HEK293 (cell line): ENCODE data around the gene CACNA2D3.

Source experiments
- CTCF ChIA-PET: fragments of 350-600 bp; formaldehyde crosslinking; extraction: SDS; loops from one replicate; lab custom pipeline; 2021; ENCODE audit warnings: antibody characterized with exemption; lab: Yijun Ruan, JAX
- POLR2A ChIA-PET: fragments of 300-600 bp; formaldehyde crosslinking; extraction: SDS; loops from one replicate; lab custom pipeline; 2020; ENCODE audit warnings: antibody characterized with exemption, inconsistent platforms; lab: Yijun Ruan, JAX
- H3K27ac ChIP-seq: fragments of 200-500 bp; sonication (Bioruptor generic); 2 replicates; pipeline ENCODE4 v1.5.1; 2014; ENCODE audit warnings: low read depth, low read length, control low read depth, inconsistent platforms; ENCODE audit errors: extremely low read depth
- H3K36me3 ChIP-seq, 2 experiments: fragments of 200-500 bp in 1 of 2; sonication (Bioruptor generic) in 1 of 2; 1 replicate in 1 of 2; 2 replicates in 1 of 2; pipeline ENCODE4 v1.5.1; 2014 to 2017; ENCODE audit warnings: inconsistent platforms in 2 of 2, low read length in 2 of 2; ENCODE audit not compliant: control insufficient read depth in 2 of 2, insufficient read depth in 1 of 2
- H3K4me1 ChIP-seq: fragments of 200-500 bp; sonication (Bioruptor generic); 2 replicates; pipeline ENCODE4 v1.5.1; 2014; ENCODE audit warnings: mild to moderate bottlenecking, low read length, inconsistent platforms; ENCODE audit not compliant: control insufficient read depth, insufficient read depth
- H3K4me3 ChIP-seq: 2 replicates; pipeline ENCODE4 v1.5.1; 2011; ENCODE audit warnings: low read depth, mild to moderate bottlenecking, control low read depth, low read length, moderate library complexity
- H3K9me3 ChIP-seq: fragments of 200-500 bp; sonication (Bioruptor generic); 2 replicates; pipeline ENCODE4 v1.5.1; 2014; ENCODE audit warnings: low read depth, low read length, inconsistent platforms; ENCODE audit not compliant: control insufficient read depth, insufficient read depth
- BCL11A ChIP-seq: fragments of 450-650 bp; formaldehyde crosslinking; IDR thresholded peaks from 2 replicates; pipeline ENCODE4 v1.5.1; 2016; ENCODE audit warnings: low read depth, missing biosample characterization, missing genetic modification characterization
- FEZF1 ChIP-seq: fragments of 450-650 bp; formaldehyde crosslinking; IDR thresholded peaks from 2 replicates; pipeline ENCODE4 v1.5.1; 2016; ENCODE audit warnings: missing biosample characterization, missing genetic modification characterization
- HOXA7 ChIP-seq: sonication (generic); formaldehyde crosslinking; IDR thresholded peaks from 2 replicates; pipeline ENCODE4 v1.8.1; 2022; ENCODE audit warnings: missing genetic modification reagents, borderline replicate concordance
- KLF10 ChIP-seq: fragments of 450-650 bp; IDR thresholded peaks from 2 replicates; pipeline ENCODE4 v1.5.1; 2018; ENCODE audit warnings: missing biosample characterization, mild to moderate bottlenecking, missing genetic modification characterization
- OSR2 ChIP-seq: fragments of 450-650 bp; formaldehyde crosslinking; IDR thresholded peaks from 2 replicates; pipeline ENCODE4 v1.5.1; 2016; ENCODE audit warnings: missing biosample characterization, missing genetic modification characterization
- OVOL3 ChIP-seq: fragments of 450-650 bp; formaldehyde crosslinking; IDR thresholded peaks from 2 replicates; pipeline ENCODE4 v1.5.1; 2016; ENCODE audit warnings: missing biosample characterization, missing genetic modification characterization
- PATZ1 ChIP-seq: fragments of 450-650 bp; formaldehyde crosslinking; IDR thresholded peaks from 2 replicates; pipeline ENCODE4 v1.5.1; 2016; ENCODE audit warnings: missing biosample characterization, missing genetic modification characterization
- PBX3 ChIP-seq: sonication (generic); formaldehyde crosslinking; IDR thresholded peaks from 2 replicates; pipeline ENCODE4 v1.8.1; 2022; ENCODE audit warnings: mild to moderate bottlenecking, moderate library complexity, missing genetic modification reagents
- RBAK ChIP-seq: fragments of 450-650 bp; formaldehyde crosslinking; IDR thresholded peaks from 2 replicates; pipeline ENCODE4 v1.5.1; 2016; ENCODE audit warnings: missing biosample characterization, missing genetic modification characterization
- SP3 ChIP-seq: fragments of 450-650 bp; formaldehyde crosslinking; IDR thresholded peaks from 2 replicates; pipeline ENCODE4 v1.5.1; 2016; ENCODE audit warnings: missing biosample characterization, missing genetic modification characterization
- ZBTB7A ChIP-seq: fragments of 450-650 bp; formaldehyde crosslinking; IDR thresholded peaks from 2 replicates; pipeline ENCODE4 v1.5.1; 2016; ENCODE audit warnings: low read depth, missing biosample characterization, missing genetic modification characterization
- ZNF10 ChIP-seq: fragments of 450-650 bp; formaldehyde crosslinking; IDR thresholded peaks from 2 replicates; pipeline ENCODE4 v1.5.1; 2017; ENCODE audit warnings: missing biosample characterization, missing genetic modification characterization
- ZNF18 ChIP-seq: fragments of 450-650 bp; formaldehyde crosslinking; IDR thresholded peaks from 2 replicates; pipeline ENCODE4 v1.5.1; 2016; ENCODE audit warnings: missing biosample characterization, missing genetic modification characterization
- ZNF24 ChIP-seq: fragments of 450-650 bp; formaldehyde crosslinking; IDR thresholded peaks from 2 replicates; pipeline ENCODE4 v1.5.1; 2016; ENCODE audit warnings: missing biosample characterization, missing genetic modification characterization
- ZNF335 ChIP-seq: fragments of 450-650 bp; formaldehyde crosslinking; conservative IDR thresholded peaks from 2 replicates; pipeline ENCODE4 v1.5.1; 2016; ENCODE audit warnings: missing biosample characterization, missing genetic modification characterization
- ZNF341 ChIP-seq: fragments of 450-650 bp; formaldehyde crosslinking; IDR thresholded peaks from 2 replicates; pipeline ENCODE4; 2016; ENCODE audit warnings: low read depth, missing biosample characterization, missing genetic modification characterization
- ZNF394 ChIP-seq: fragments of 450-650 bp; formaldehyde crosslinking; IDR thresholded peaks from 2 replicates; pipeline ENCODE4 v1.5.1; 2016; ENCODE audit warnings: missing biosample characterization, missing genetic modification characterization, mild to moderate bottlenecking, moderate library complexity, borderline replicate concordance
- ZNF692 ChIP-seq: fragments of 450-650 bp; formaldehyde crosslinking; IDR thresholded peaks from 2 replicates; pipeline ENCODE4 v1.5.1; 2016; ENCODE audit warnings: missing biosample characterization, missing genetic modification characterization
- ZNF707 ChIP-seq: fragments of 450-650 bp; formaldehyde crosslinking; IDR thresholded peaks from 2 replicates; pipeline ENCODE4 v1.5.1; 2016; ENCODE audit warnings: missing biosample characterization, missing genetic modification characterization
- ZNF785 ChIP-seq: fragments of 450-650 bp; formaldehyde crosslinking; IDR thresholded peaks from 2 replicates; pipeline ENCODE4 v1.5.1; 2016; ENCODE audit warnings: missing biosample characterization, missing genetic modification characterization
- ZNF843 ChIP-seq: fragments of 450-650 bp; formaldehyde crosslinking; IDR thresholded peaks from 2 replicates; pipeline ENCODE4 v1.5.1; 2016; ENCODE audit warnings: missing biosample characterization, missing genetic modification characterization

CACNA2D3 gene

GRCh38 chr3:54797111-54797510 is 674.8 kb downstream of the CACNA2D3 start (continued):
- TF ChIP-seq PBX3 (CRISPR knock-in tag) (no peak), BCL11A (no peak), FEZF1 (no peak), ZNF785 (no peak)

GRCh38 chr3:54800478-54800877 is 678.1 kb downstream of the CACNA2D3 start:
- no peak for TF ChIP-seq FEZF1
- no peak for TF ChIP-seq SP3
- TF ChIP-seq ZNF707 (tag by site-specific recombination): no peak
- H3K9me3 ChIP-seq: no peaks in the 10 kb centered on the region
- no peak overlapping the region for H3K4me3 ChIP-seq
- no peak overlapping the region for H3K27ac ChIP-seq
- ChIA-PET POLR2A (interaction anchor here (0.7 kb wide), 1 partner anchor 719 kb away, joined by 4 read pairs; no protein-coding TSS in a partner anchor), CTCF (interaction anchor here (0.6 kb wide), 1 partner anchor 520 kb away, joined by 6 read pairs; no protein-coding TSS in a partner anchor)
- H3K4me1 ChIP-seq: no peaks in the 10 kb centered on the region
- H3K36me3 ChIP-seq: no peaks in the 10 kb centered on the region

GRCh38 chr3:54801977-54802376 is 679.6 kb downstream of the CACNA2D3 start:
- POLR2A ChIA-PET: no interaction called here

More at GRCh38 chr3:54801977-54802376, 679.6 kb downstream of the CACNA2D3 start:
- TF ChIP-seq RBAK (tag by site-specific recombination) (no peak), ZNF692 (tag by site-specific recombination) (no peak), OSR2 (tag by site-specific recombination) (no peak), HOXA7 (no peak), ZNF335 (tag by site-specific recombination) (no peak), ZNF341 (tag by site-specific recombination) (no peak), ZNF843 (tag by site-specific recombination) (no peak), SP3 (no peak), OVOL3 (no peak), ZNF24 (tag by site-specific recombination) (no peak), ZNF394 (tag by site-specific recombination) (no peak), ZNF10 (tag by site-specific recombination) (no peak), PATZ1 (tag by site-specific recombination) (no peak), ZBTB7A (no peak), KLF10 (tag by site-specific recombination) (no peak), ZNF18 (no peak)
- CTCF ChIA-PET: interaction anchor here (0.6 kb wide), 1 partner anchor 832 kb away, joined by 3 read pairs; no protein-coding TSS in a partner anchor
- Histone ChIP-seq H3K4me3 (no peak overlapping the region), H3K36me3 (no peaks in the 10 kb centered on the region), H3K4me1 (no peaks in the 10 kb centered on the region), H3K9me3 (no peaks in the 10 kb centered on the region), H3K27ac (no peak overlapping the region)
